Breast epithelium (tissue), 4 donors: Measurements from ENCODE around the gene GPR27. TPM values are rescaled to one million over a fixed set of nuclear protein-coding genes. Genes with fewer than 3 reads are reported as not detected.
A peak's percentile ranks its signal among the peaks of the same experiment; 100 is the strongest.

ENCODE experiments used
- DNase-seq, 2 donors: peaks; one replicate each; pipeline ENCODE4 v3.0.0-alpha.2; 2019; ENCODE audit warnings: low spot score in 2 of 2
- H3K27ac ChIP-seq, 2 donors: fragments of 200-600 bp; sonication (generic) in 1 of 2; one replicate each; pipeline ENCODE4 v1.5.1; 2016 to 2019; ENCODE audit warnings: mild to moderate bottlenecking in 1 of 2
- H3K27me3 ChIP-seq, 2 donors: fragments of 200-600 bp; sonication (generic) in 1 of 2; one replicate each; pipeline versions ENCODE4 v1.5.1 to v1.6.0; 2017 to 2019; ENCODE audit warnings: control low read depth in 1 of 2, mild to moderate bottlenecking in 1 of 2
- H3K36me3 ChIP-seq: fragments of 200-600 bp; one replicate; pipeline ENCODE4 v1.5.1; 2019
- H3K4me1 ChIP-seq, 2 donors: fragments of 200-600 bp; sonication (generic); one replicate each; pipeline ENCODE4 v1.5.1; 2016 to 2019; ENCODE audit warnings: control low read depth in 1 of 2
- H3K4me3 ChIP-seq, 3 donors: fragments of 200-600 bp; sonication (generic); 1 replicate in 2 of 3; 2 replicates in 1 of 3; pipeline ENCODE4 v1.5.1; 2016 to 2019; ENCODE audit warnings: mild to moderate bottlenecking in 3 of 3, moderate library complexity in 2 of 3
- H3K9me3 ChIP-seq, 2 donors: fragments of 200-600 bp; sonication (generic) in 1 of 2; one replicate each; pipeline ENCODE4 v1.5.1; 2016 to 2019; ENCODE audit warnings: control low read depth in 1 of 2
- POLR2A ChIP-seq: fragments of 450-650 bp; IDR thresholded peaks from one replicate; pipeline ENCODE4 v1.6.1; 2016; ENCODE audit warnings: antibody characterized with exemption, mild to moderate bottlenecking, moderate library complexity
- POLR2AphosphoS5 ChIP-seq, 3 donors: sonication (generic); formaldehyde crosslinking; IDR thresholded peaks; one replicate each; pipeline ENCODE4 v1.6.1; 2017; ENCODE audit warnings: antibody characterized with exemption in 3 of 3
- intact Hi-C: fragments of 100-400 bp; cut with DNase I; formaldehyde crosslinking; loops from one replicate; pipeline ENCODE4 v1.15.1; 2023; ENCODE audit warnings: low total_unique reads
- total RNA-seq, 3 donors: library from RNA; depleted of rRNA; stranded (reverse); fragments of >200 nt; gene quantifications; one replicate each; pipeline ENCODE4 v1.1.0, GENCODE V29; 2016
- TF ChIP-seq, protein P1 (sequence below), 3 donors: fragments of 450-650 bp; IDR thresholded peaks; one replicate each; pipeline ENCODE4 v1.5.1; 2016 to 2017; ENCODE audit warnings: antibody characterized with exemption in 3 of 3, mild to moderate bottlenecking in 3 of 3, moderate library complexity in 3 of 3

Gene GPR27
- total RNA-seq, 3 donors from 2014 or later = 0.32 to 4.0 (median 2.0) TPM

DNA sequence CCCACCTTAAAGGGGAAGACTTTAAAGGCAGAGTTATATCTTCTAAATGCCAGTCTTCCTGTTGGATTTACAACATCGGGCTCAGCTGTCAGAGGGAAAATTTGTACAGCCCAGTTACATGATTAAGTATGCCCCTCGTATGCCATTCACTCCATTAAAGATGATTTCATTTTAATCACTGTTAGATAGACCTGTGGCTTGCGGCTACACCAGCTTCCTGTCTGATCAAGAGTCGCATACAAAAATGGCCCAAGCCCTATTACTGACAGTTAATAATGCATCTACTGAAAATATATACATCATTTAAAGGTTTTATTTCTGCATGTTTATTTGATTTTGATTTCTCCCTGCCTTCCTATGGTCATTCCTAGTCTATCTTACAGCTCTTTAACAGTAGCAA lies 35.6 kb upstream of the GPR27 start:
- H3K4me3 ChIP-seq = no peak overlapping the region
- intact Hi-C loops = no loop called here
- no peaks in the 10 kb centered on the region for H3K9me3 ChIP-seq
- H3K4me1 ChIP-seq = no peaks in the 10 kb centered on the region
- no peaks in the 10 kb centered on the region for H3K27me3 ChIP-seq
- no peak overlapping the region for H3K27ac ChIP-seq
- no peaks in the 10 kb centered on the region for H3K36me3 ChIP-seq
- DNase-seq = no peak
- TF ChIP-seq, protein P1, sequence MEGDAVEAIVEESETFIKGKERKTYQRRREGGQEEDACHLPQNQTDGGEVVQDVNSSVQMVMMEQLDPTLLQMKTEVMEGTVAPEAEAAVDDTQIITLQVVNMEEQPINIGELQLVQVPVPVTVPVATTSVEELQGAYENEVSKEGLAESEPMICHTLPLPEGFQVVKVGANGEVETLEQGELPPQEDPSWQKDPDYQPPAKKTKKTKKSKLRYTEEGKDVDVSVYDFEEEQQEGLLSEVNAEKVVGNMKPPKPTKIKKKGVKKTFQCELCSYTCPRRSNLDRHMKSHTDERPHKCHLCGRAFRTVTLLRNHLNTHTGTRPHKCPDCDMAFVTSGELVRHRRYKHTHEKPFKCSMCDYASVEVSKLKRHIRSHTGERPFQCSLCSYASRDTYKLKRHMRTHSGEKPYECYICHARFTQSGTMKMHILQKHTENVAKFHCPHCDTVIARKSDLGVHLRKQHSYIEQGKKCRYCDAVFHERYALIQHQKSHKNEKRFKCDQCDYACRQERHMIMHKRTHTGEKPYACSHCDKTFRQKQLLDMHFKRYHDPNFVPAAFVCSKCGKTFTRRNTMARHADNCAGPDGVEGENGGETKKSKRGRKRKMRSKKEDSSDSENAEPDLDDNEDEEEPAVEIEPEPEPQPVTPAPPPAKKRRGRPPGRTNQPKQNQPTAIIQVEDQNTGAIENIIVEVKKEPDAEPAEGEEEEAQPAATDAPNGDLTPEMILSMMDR (IDR thresholded peaks at IDR 0.05) = no peak
- no peak for TF ChIP-seq POLR2A
- no peak for TF ChIP-seq POLR2AphosphoS5 (IDR thresholded peaks at IDR 0.05)

DNA sequence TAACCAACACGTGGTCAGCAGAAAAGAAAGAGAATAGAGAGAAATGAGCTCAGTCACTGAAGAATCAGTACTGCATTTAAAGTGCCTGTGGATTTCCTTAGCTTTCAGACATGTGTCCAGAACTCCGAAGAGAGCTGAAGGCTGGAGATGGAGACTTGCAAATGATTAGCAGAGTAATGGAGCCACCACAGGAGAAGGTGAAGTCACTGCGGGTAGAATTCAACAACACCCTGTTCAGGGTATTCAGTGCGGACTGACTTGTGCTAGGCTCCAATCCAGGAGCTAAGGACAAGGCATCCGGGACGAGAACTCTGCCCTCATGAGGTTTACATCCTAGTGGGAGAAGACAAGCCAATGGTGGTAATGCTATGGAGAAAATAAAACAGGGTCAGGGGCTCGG lies 32.7 kb upstream of the GPR27 start:
- Histone ChIP-seq H3K27ac (no peak overlapping the region), H3K9me3 (no peaks in the 10 kb centered on the region), H3K27me3 (no peaks in the 10 kb centered on the region), H3K4me1 (no peaks in the 10 kb centered on the region), H3K4me3 (no peak overlapping the region), H3K36me3 (no peaks in the 10 kb centered on the region)
- no peak for DNase-seq
- intact Hi-C loops = no loop called here
- TF ChIP-seq, protein P1 (IDR thresholded peaks at IDR 0.05) = no peak
- no peak for TF ChIP-seq POLR2AphosphoS5 (IDR thresholded peaks at IDR 0.05)
- TF ChIP-seq POLR2A = no peak

DNA sequence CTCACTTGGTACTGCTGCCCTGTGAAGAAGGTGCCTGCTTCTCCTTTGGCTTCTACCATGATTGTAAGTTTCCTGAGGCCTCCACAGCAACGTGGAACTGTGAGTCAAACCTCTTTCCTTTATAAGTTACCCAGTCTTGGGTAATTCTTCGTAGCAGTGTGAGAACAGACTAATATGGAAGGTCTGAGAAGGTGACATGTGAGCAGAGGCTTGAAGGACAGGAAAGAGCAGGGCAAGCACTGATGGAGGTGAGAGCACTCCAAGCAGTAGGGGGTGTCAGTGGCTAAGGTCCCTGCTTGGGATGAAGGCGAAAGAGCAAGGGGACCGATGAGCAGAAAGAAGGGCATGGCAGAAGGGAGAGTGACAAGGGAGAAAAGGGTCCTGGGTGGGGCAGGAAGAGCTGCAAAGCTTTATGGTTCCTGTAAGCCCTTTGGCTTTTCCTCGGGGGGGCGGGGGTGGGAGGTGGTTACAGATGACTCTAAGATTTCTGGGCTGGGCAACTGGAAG lies 32.0 kb upstream of the GPR27 start:
- no peak for DNase-seq
- Histone ChIP-seq H3K27ac (no peak overlapping the region), H3K36me3 (no peaks in the 10 kb centered on the region), H3K27me3 (no peaks in the 10 kb centered on the region), H3K4me1 (no peaks in the 10 kb centered on the region), H3K9me3 (no peaks in the 10 kb centered on the region), H3K4me3 (no peak overlapping the region)
- intact Hi-C loops = no loop called here
- TF ChIP-seq POLR2AphosphoS5 (IDR thresholded peaks at IDR 0.05) = no peak
- TF ChIP-seq POLR2A = no peak
- TF ChIP-seq, protein P1 (IDR thresholded peaks at IDR 0.05) = no peak

DNA sequence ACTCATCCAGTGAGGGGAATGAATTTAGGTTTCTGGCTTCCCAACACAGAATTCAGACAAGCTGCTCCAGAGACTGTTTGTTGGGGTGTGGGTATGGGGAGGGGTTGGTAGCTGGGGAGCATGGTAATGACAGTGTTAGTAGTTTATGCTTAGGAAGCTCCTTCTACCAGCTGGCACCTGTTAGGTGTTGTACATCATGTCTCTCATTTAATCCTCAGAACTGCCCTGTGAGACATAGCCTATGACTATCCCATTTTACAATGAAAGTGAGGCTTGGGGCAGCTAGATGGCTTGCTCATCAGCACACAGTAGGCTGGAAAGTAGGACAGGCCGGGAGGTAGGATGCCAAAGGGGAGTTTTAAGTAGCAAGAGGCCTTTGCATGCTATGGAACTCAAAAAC lies 31.0 kb upstream of the GPR27 start:
- intact Hi-C loops = no loop called here
- no peaks in the 10 kb centered on the region for H3K9me3 ChIP-seq

DNA sequence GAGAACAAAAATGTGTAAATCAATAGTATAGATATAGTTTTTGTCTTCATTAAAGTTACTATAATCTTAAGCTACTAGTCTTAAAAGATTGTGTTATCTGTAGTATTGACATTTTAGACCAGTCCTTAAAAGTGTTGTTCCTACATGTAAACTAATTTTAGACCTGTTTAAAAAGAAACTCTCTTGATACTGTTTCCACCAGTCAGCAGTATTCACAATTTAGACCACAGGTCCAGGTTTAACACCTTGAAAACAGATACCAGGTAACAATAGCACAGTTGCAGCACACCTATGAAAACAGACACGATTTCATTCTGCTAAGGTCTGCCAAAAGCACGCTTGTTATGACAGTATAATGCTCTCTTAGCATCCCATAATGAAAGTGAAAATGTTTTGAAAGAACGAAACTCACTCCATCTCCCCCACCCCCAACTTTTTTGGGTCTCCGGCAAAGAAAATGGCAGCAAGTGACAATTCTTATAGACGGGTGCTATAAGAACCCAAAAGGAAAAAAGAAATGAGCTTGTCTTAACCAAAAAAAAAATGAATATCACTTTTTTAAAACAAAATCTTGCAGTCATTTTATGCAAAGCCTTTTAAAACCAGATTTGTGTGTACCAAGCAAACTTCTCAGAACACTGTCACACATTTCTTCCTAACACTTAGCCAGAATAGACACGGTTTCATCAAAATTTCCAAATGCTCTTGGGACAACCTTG lies 30.0 kb upstream of the GPR27 start:
- DNase-seq = no peak
- Histone ChIP-seq H3K27me3 (no peaks in the 10 kb centered on the region), H3K27ac (no peak overlapping the region), H3K4me3 (peak overlapping the region; percentile 76 to 96 (median 85)), H3K36me3 (no peaks in the 10 kb centered on the region), H3K4me1 (no peaks in the 10 kb centered on the region), H3K9me3 (no peaks in the 10 kb centered on the region)
- TF ChIP-seq POLR2AphosphoS5 (IDR thresholded peaks at IDR 0.05) (no peak), POLR2A (no peak)
- TF ChIP-seq, protein P1 (IDR thresholded peaks at IDR 0.05) = no peak
- intact Hi-C loops = no loop called here

More for the DNA sequence above, 31.0 kb upstream of the GPR27 start:
- no peak overlapping the region for H3K4me3 ChIP-seq
- no peaks in the 10 kb centered on the region for H3K27me3 ChIP-seq
- no peak overlapping the region for H3K27ac ChIP-seq
- TF ChIP-seq POLR2AphosphoS5 (IDR thresholded peaks at IDR 0.05) (no peak), POLR2A (no peak)
- TF ChIP-seq, protein P1 (IDR thresholded peaks at IDR 0.05) = no peak
- DNase-seq = no peak
- no peaks in the 10 kb centered on the region for H3K4me1 ChIP-seq
- H3K36me3 ChIP-seq = no peaks in the 10 kb centered on the region
